ENCODE data around the gene MAML1.
A peak's percentile ranks its signal among the peaks of the same experiment; 100 is the strongest.

The MAML1 gene

GRCh38 chr5:179698935-179699615 lies 33.5 kb upstream of the MAML1 start, which contains the start of gene CANX:
TSS of gene CANX (plus strand) at chr5:179698967. CDS start at chr5:179705682, 6,715 bp downstream.
- TF ChIP-seq CTCF (IDR thresholded peaks at IDR 0.05; ENCODE audit: control extremely low read depth, extremely low read depth, low read depth, missing control alignments): no peak
- CTCF ChIA-PET: interaction anchor here (1.3 kb wide), 1 partner anchor 12 kb away, joined by 3 read pairs; no protein-coding TSS in a partner anchor
- POLR2A ChIA-PET: no interaction called here
- no peak for DNase-seq (ENCODE audit: extremely low spot score)

- TF ChIP-seq CTCF (IDR thresholded peaks at IDR 0.05; ENCODE audit: control extremely low read depth, extremely low read depth, low read depth, missing control alignments): no peak
- DNase-seq (ENCODE audit: extremely low spot score): peak; percentile 43
- ChIA-PET POLR2A (no interaction called here), CTCF (interaction anchor here (1.3 to 1.4 kb wide), 2 partner anchors 11 to 18 kb away, joined by 3 to 4 read pairs; partner anchors contain the start of gene CBY3)
Measured at GRCh38 chr5:179699616-179700237, 32.9 kb upstream of the MAML1 start.

- TF ChIP-seq CTCF (IDR thresholded peaks at IDR 0.05; ENCODE audit: control extremely low read depth, extremely low read depth, low read depth, missing control alignments): no peak
- no peak for DNase-seq (ENCODE audit: extremely low spot score)
- CTCF ChIA-PET: interaction anchor here (1.3 to 1.4 kb wide), 2 partner anchors 10 to 19 kb away, joined by 3 to 4 read pairs; partner anchors contain the start of gene CBY3
- POLR2A ChIA-PET: interaction anchor here (0.7 to 1.0 kb wide), 2 partner anchors 77 to 1487 kb away, joined by 5 read pairs; partner anchors contain the start of gene HNRNPH1
Measured at GRCh38 chr5:179700401-179700918, 32.2 kb upstream of the MAML1 start.

GRCh38 chr5:179716286-179716685 lies 16.3 kb upstream of the MAML1 start:
- CTCF ChIA-PET: interaction anchor here (0.8 to 1.3 kb wide), 3 partner anchors 11 to 36 kb away, joined by 3 to 6 read pairs (median 4); no protein-coding TSS in a partner anchor
- no peak for TF ChIP-seq CTCF (IDR thresholded peaks at IDR 0.05; ENCODE audit: control extremely low read depth, extremely low read depth, low read depth, missing control alignments)
- POLR2A ChIA-PET: no interaction called here
- DNase-seq (ENCODE audit: extremely low spot score): no peak

GRCh38 chr5:179720222-179720621 lies 12.4 kb upstream of the MAML1 start:
- DNase-seq (ENCODE audit: extremely low spot score): no peak
- POLR2A ChIA-PET: no interaction called here
- TF ChIP-seq CTCF (IDR thresholded peaks at IDR 0.05; ENCODE audit: control extremely low read depth, extremely low read depth, low read depth, missing control alignments): no peak
- CTCF ChIA-PET: interaction anchor here (1.1 to 1.9 kb wide), 3 partner anchors 34 to 82 kb away, joined by 3 to 5 read pairs (median 3); no protein-coding TSS in a partner anchor

GRCh38 chr5:179724163-179724562 lies 8.5 kb upstream of the MAML1 start:
- CTCF ChIA-PET: no interaction called here
- POLR2A ChIA-PET: no interaction called here

More at GRCh38 chr5:179724163-179724562, 8.5 kb upstream of the MAML1 start:
- DNase-seq (ENCODE audit: extremely low spot score): no peak
- no peak for TF ChIP-seq CTCF (IDR thresholded peaks at IDR 0.05; ENCODE audit: control extremely low read depth, extremely low read depth, low read depth, missing control alignments)
